Kidney tubule cell (primary cell): Measurements from ENCODE around the gene AAGAB.

Source experiments
- DNase-seq: peaks from one replicate; pipeline ENCODE4 v3.0.0-alpha.2; 2018; ENCODE audit warnings: low spot score

The AAGAB gene

DNA sequence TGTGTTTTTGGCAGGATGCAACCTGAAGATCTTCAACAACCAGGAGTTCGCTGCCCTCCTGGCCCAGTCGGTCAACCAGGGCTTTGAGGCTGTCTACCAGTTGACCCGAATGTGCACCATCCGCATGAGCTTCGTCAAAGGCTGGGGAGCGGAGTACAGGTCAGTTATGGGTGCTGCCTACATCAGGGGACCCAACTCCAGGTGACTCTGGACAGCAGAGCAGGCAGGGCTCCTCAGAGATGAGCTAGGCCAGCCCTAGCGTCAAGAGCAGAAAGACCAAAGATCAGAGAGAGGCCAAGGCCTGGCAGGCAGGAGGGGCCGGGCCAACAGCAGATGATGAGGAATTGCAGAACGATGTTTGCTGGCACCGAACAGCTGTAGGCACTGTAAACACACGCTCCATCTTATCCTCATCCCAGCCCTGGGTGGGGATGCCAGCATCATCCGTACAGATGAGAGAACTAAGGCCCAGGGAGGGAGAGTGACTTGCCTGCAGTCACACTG, 67.1 kb downstream of the AAGAB start:
- DNase-seq, result no peak

DNA sequence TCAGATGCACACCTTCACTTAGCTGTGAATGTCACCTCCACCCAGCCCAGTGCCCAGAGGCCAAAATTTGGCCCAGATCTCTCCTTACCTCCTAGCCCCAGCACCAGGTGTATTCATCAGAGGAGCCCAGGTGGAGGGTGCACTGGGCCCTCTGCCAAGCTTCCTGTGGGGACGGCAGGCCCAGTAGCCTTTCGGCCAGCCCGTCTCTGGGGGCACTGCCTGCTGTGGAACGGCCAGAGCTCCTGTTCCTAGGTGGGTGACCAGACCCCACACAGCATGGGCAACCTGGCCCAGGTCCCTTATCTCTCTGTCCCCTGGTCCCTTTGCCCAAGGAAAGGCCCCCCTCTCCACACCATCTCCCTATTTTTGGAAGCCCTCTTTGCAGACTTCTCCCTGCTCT, 67.8 kb downstream of the AAGAB start:
- DNase-seq, result no peak

DNA sequence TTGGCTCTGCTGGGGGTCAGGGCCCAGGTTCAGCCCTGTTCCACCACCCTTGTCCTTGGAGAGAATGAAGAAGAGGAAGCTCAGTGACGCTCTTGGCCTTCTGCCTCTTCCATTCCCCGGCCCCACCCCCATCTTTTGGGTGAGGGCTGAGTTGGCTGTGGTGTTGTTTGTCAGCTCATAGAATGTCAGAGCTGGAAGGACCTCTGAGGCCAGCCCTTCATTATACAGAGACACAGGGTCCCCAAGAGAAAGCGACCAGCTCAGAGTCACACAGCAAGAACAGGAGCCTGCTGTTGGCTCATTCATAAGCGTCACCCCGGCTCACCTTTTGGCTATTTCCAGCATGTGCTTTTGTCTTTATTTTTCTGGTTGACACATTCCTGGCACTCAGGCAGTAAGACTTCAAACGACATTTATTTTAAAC, 68.2 kb downstream of the AAGAB start:
- no peak for DNase-seq

DNA sequence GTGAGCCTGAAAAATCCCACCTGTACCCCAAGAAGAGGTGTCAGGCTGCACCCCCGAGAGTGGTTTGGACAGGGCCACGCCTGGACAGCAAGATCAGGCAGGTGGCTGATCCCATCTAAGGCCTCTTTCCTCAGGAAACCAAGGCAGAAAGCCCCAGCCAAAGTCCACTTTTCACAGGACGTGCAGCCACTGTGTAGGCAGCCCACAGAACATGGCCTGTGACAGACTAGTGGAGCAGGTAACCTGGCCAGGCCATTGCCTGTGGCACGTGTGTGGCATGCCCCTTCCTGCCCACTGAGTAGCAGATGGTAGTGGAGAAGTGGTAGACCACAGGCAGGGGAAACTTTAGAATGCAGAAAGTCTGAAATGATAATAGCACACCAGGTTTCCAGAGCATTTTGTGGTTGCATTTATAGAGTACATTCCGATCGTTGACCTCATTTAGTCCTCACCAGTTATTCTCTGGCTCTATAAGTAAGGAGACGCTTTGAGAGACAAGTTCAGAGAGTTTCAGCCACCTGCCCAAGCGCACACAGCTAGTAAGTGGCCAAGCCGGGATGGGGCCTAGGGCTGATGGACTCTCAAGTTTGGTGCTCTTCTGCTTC, 68.7 kb downstream of the AAGAB start:
- no peak for DNase-seq

DNA sequence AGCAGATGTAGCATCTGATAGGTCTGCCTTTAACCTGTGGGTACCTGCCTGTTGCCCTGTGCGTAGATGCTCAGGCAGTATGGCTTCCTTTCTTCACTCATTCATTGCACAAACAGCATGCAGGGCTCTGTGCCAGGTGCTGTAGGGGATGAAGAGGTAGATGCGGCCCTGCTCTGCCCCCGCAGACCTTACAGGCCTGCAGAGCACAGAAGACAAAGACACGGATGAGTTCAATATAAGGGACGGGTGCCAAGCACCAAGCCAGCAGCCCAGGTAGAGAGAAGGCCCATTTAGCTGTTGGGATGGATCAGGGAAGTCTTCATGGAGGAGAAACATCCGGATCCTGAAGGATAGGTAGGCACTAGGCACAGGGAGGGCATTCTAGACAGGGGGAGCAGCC, 69.4 kb downstream of the AAGAB start:
- DNase-seq, result no peak

DNA sequence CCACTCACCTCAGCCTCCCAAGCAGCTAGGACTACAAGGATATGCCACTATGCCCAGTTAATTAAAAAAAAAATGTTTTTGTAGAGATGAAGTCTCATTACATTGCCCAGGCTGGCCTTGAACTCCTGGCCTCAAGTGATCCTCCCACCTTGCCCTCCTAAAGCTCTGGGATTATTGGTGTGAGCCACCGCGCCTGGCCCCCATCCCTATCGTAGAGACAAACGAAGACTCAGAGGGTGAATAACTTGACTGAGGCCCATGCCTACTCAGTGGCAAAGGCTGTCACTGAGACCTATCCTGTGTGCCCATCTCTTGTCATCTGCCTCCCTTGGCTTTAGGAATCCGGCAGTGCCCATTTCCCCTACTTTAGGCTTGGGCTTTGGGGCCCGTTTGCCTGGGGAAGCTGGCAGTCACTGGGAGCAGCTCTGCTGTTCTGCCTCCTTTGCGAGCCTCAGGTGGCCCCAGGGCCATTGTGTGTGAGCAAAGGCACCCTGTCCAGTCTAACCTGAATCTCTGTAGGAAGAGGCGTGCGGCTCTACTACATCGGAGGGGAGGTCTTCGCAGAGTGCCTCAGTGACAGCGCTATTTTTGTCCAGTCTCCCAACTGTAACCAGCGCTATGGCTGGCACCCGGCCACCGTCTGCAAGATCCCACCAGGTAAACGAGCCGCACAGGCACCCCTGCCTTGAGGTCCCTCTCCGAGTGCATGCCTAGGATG, 70.1 kb downstream of the AAGAB start:
- no peak for DNase-seq

DNA sequence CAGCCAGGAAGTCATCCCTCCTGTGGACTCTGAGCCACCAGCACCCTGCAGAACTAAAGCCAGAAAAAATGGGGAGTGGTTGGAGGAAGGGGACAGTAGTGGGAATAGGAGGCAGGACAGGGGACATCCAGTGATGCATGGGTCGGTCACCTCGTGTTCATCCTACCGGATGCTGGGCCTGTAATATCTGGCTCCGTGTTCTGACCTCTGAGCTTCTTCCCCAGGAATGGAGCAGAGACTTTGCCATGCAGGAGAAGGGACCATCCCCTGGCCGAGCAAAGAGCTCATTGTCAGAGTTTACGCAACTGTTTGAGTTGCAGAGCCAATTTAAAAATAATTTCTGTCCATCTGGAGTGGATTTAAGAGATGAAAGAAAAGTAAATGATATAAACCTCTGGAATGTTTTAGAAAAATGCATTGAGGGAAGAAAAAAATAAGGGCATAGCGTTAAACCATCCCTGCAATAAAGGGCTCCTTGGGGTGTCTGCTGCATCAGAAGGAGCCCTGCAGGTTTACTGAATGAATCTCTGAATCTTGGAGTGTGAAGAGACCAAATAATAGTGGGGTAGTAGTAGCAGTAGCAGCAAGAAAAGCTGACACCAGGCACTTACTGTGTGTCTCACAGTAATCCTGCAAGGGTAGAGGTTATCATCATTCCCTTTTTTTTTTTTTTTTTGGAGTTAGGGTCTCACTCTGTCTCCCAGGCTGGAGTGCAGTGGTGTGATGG, 70.9 kb downstream of the AAGAB start:
- DNase-seq, result no peak

DNA sequence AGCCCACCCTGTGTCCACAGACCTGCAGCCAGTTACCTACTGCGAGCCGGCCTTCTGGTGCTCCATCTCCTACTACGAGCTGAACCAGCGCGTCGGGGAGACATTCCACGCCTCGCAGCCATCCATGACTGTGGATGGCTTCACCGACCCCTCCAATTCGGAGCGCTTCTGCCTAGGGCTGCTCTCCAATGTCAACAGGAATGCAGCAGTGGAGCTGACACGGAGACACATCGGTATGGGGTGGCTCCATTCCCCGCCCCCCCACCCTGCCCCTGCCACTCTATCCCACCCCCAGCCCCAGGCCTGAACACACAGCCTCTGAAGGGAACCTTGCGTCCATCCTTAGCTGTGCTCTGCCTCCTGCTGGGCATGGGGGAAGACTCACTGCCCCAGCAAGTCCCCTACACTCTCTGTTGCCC, 73.2 kb downstream of the AAGAB start:
- no peak for DNase-seq

DNA sequence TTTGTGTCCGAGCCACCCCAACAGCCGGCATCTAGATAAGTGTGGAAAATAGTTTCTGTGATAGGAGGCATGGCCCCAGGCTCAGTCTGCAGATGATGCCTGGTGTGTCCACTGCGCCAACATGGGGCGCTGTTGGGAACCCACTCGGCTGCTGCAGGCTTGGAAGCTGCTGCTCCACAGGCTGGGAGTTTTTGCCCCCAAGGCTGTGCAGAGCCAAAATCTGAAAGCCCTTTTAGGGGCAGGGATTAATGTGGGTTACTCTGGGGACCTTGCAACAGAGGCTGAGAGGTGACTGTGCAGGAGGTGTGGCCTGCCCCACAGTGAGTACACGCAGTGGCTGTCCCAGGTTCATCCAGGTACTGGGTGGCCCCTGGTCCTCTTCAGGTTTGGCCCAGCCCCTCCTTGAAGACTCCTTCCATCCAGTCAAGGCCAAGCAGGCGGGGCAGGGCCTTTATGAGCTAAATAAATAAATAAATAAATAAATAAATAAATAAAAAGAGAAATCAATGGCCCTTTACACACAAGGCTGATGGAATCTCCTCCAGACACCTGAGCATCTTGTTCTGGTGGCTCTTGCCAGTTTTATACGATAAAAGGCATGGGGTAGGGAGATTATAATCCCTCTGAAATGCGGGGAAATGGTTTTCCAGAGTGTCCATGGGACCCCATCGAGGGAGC, 73.8 kb downstream of the AAGAB start:
- DNase-seq, result no peak

DNA sequence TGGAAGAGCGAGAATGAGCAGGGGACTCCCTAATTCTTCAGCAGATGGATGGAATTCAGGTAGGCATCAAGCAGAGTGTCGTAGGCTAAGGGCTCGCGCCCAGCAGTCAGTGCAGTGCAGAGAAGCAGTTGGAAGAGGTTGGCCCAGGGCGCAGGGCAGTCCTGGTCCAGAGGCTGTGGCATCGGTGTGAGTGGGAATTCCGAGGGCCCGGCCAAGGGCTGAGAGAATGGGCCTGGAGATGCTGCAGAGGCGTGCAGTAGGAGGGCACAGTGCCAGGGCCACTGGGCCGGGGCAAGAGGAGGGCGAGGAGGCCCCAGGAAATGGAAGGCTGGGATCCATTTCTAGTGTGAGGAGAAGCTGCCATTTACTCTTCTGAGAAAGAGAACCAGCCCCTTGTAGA, 74.4 kb downstream of the AAGAB start:
- no peak for DNase-seq

DNA sequence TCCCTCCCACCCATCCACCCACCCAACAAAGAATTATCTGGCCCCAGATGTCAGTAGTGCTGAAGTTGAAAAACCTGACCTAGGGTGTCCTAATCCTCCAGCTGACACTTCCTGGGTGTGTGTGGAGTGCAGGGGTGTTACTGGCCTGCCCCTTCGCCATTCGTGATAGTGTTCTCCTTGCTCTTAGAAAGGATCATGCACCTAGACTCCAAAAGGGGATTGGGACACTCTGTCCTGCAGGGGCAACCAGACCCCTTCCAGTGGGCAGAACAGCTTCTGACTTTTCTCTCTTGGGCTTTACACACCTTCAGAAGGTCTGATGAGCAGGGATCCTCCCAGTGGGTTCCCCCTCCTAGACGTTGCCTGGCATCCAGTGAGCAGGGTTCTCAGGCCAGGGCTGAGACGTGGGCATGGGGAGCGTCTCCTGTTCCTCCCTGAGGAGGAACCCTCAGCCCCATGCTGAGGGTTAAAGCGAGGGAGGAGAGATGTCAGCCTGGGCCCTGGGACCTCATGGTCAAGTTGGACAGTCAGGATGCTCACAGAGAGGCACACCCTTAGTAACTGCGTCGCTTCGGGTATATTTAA, 75.0 kb downstream of the AAGAB start:
- no peak for DNase-seq

DNA sequence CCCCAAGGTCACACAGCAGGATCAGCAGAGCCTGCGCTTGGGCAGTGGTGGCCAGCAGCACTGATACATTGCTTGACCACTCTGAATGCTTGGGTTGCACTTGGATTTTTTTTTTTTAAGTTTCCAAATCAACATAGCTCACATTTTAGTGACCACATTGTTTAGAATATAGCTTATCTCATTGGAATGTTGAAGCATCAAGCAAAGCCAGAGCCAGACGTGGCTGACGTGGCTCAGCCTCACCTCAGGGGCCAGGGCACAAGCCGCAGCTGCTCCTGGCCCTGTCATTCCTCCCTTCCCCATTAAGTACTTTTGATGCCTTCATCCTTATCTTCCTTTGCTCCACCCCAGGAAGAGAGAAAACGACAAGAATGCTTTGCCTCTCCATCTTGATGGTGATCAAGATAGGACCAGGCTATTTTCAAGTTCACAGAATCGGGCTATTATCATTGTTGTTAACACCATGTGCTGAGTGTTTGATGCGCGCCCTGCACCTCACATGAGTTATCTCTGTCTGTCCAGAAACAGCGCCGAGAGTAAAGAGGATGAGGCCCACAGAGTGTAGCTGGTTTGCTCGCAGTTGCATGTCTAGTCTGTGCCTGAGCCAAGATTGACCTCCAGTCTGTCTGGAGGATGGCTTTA, 75.8 kb downstream of the AAGAB start:
- peak; percentile 74 for DNase-seq

DNA sequence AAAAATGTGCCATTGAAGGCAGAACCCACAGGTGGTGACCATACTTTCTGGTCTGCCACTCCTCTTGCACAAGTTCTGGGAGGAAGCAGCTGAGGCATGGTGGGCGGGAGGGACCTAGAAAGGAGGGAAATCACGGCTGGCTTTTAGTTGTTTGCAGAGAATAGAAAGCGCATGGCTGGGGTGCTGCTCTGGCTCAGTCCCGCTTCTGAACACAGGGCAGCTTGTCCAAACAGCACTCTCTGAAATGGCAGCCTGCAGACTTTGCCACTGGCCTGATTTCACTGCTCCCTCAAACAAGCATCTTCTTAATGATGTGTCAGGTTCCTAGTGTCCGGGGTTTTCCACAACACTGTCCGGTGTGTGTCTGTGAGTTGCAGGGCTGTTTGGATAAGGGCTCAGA, 76.7 kb downstream of the AAGAB start:
- DNase-seq, result no peak

DNA sequence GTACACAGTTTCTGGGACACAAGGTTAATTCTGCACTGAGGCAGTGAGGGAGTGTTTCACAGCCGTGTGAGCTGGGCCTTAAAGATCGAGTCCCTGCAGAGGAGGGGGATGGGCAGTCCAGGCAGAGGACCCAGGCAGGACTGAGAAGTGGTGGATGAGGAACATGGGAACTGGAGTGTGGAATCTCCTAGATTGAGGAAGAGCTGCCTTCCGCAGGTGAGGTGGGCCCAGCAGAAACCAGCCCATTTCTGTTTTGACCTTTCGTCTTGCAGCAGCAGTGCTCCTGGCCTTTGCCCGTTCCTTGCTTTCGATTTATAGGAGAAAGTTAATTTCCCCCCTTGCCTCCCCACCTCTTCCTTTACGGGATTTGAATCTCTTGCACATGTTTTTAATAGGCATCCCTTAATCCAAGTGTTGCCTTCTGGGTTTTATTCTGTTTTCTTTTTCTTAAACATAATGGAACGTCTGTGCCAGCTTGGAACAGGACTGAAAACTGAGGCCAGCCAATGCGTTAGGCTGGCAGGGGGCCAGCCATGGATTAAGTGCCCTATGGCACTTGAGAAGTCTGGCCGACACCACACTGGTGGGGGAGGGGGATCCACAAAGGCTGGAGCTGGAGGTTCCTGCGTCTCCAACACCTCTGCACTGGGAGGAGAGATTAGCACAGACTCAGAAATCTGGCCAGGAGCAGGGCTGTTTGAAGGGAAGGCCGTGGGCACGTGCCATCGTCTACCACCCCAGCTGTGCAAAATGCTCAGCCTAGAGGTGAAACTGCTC, 78.1 kb downstream of the AAGAB start:
- no peak for DNase-seq

DNA sequence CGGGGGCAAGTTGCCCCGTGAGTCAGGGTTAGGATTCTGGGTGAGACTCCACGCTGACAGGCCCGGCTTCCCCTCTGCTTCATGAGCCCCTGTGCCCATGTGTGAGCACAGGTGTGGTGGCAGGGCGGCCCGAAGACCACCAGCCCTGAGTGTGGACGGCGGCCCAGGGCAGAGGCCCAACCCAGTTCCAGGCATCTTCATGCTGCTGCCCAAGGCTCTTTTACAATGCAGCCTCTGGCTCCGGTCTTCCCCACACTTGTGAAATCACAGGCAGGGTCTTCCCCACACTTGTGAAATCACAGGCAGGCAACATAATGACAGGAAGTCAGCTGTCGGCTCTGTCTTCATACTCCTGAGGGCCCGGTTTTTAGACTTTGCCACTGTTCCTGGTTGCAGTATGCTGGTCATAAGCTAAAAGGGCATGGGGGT, 78.8 kb downstream of the AAGAB start:
- DNase-seq, result no peak

DNA sequence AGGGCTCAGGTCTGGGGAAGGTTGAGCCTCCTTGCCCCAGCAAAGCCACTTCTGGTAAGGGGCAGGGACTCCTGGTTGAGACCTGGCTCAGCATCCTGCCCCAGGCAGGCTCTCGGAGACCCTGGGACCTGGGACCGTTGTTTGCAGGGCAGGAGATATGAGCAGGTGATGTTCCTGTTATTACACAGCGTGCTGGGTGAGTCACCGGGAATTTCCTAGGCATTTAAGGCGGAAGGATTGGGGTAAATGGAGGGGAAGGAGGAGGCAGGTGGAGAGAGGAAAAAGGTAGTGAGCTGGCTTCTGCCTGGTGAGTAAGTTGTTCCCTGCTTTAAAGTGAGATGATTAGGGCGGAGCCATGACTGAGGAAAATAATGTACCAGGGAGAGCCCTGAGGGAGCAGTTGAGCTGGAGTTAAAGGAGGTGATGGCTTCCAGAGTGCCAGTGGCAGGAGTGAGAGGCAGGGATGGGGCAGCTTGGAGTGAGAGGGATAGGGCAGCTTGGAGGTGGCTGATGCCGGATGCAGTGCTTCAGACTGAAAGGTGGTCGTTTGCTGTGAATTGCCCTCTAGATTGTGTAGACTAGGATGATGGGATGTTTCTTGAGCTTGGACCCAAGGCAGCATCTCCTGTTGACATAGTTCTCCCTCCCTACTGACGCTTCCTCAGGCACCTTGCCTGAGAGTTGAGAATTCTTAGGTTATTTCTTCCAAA, 79.4 kb downstream of the AAGAB start:
- DNase-seq, result peak; percentile 97

DNA sequence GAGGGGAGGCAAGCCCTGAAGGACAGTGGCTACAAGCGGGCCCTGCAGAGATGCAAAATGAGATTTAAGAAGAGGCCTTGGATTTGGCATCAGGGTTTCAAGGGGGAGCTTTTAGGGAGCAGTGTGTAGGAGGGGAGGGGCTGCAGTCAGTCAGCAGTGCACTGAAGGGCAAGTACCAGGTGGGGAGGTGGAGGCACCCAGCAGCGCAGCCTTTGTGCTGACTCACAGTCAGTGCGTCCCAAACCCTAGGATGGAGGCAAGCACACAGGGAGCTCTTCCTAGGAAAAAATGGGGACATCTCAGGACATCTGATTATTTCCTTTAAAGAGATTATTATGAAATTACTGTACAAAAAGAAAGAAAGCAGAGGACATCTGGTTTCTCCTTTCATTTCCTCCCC, 80.0 kb downstream of the AAGAB start:
- no peak for DNase-seq

DNA sequence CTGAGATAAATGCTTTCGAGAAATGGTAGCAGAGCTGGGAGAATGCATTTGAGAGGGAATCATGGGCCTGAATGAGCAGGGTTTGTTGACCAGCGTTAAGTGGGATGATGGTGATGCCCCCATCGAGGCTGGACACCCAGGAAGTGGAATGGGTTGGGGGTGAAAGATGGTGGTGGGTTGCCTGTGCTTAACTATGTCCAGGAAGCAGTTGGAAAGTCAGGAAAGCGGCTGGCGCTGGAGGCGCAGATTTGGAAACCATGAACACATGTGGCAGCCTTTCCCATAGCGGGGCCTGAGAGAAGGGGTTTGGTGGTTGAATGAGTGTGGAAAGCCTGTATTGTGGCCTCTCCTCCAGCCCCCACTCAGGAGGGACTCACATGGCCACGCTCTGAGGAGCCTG, 80.7 kb downstream of the AAGAB start:
- no peak for DNase-seq

DNA sequence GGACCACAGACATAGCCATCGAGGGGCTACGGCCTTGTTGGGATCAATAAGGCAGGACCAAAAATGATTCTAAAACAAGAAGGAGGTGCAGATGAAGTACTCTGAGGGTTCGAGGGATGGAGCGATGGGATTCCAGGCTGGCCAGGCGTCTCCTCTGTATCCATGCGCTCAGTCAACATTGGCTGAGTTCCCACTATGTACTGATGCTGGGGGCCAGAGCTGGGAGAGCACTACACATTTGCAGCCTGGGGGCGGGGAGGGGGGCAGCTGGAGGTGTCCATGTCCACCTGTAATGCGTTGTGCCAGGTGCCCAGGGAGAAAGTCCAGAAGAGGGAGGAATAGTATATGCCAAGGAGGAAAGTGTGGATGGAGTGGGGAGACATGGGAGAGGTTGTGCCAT, 81.5 kb downstream of the AAGAB start:
- no peak for DNase-seq

DNA sequence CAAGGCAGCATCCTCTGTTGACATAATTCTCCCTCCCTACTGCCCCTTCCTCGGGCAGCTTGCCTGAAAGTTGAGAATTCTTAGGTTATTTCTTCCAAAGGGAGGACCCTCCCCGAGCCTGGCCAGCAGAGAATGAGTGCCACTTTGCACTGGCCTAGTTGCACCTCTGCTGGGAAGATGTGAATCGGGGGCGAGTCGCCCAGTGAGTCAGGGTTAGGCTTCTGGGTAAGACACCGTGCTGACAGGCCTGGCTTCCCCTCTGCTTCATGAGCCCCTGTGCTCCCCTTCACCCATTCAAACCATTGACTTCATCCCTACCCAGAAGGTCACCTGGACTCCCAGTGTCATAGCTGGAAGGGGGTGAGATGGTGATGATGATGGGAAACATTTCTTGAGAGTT, 82.3 kb downstream of the AAGAB start:
- DNase-seq, result peak; percentile 56
